ENCODE data around the gene FUT1. TPM values are rescaled to one million over a fixed set of nuclear protein-coding genes. Genes with fewer than 3 reads are reported as not detected.
"Not testable (repeated sequence)": the region's sequence is repeated elsewhere in the genome, so short reads cannot be mapped to it uniquely, and the experiment has no call there.

FUT1 gene
- total RNA-seq, 4 donors from 2014 or later: 1.7 to 3.0 (median 2.0) TPM

GRCh38 chr19:48768994-48769713 lies 16.7 kb upstream of the FUT1 start:
- intact Hi-C loops (cut with DNase I): no loop called here
- peak in 1 of 2 donors; percentile 44 for DNase-seq
- H3K27ac ChIP-seq: no peak overlapping the region
- no peak overlapping the region for H3K4me3 ChIP-seq (replicated peaks in 1 of 3)
- peaks cover 4 to 7% of the 10 kb centered on the region in 2 donors for H3K4me1 ChIP-seq
- H3K9me3 ChIP-seq: no peaks in the 10 kb centered on the region
- H3K27me3 ChIP-seq: no peaks in the 10 kb centered on the region
- no peaks in the 10 kb centered on the region for H3K36me3 ChIP-seq
- WGBS, 2 donors: 69 to 72% methylated on average over 11 of the region's 11 CpGs
- TF ChIP-seq CTCF (IDR thresholded peaks at IDR 0.05): no peak

- H3K36me3 ChIP-seq; H3K4me3 ChIP-seq (replicated peaks in 1 of 3); H3K27ac ChIP-seq; H3K27me3 ChIP-seq; H3K4me1 ChIP-seq; DNase-seq; intact Hi-C loops (cut with DNase I); H3K9me3 ChIP-seq: not testable (repeated sequence)
- WGBS, 2 donors: 47 to 50% methylated on average over 6 of the region's 6 CpGs
Measured at GRCh38 chr19:48768171-48768753, 15.8 kb upstream of the FUT1 start.

GRCh38 chr19:48765816-48766215 lies 13.4 kb upstream of the FUT1 start:
- WGBS, 2 donors: 38 to 42% methylated on average over 5 of the region's 5 CpGs
- intact Hi-C loops (cut with DNase I); H3K9me3 ChIP-seq; DNase-seq; H3K4me3 ChIP-seq (replicated peaks in 1 of 3); H3K36me3 ChIP-seq; H3K27ac ChIP-seq; H3K27me3 ChIP-seq; H3K4me1 ChIP-seq: not testable (repeated sequence)

GRCh38 chr19:48760504-48761205 lies 8.2 kb upstream of the FUT1 start:
- intact Hi-C loops (cut with DNase I): no loop called here
- Histone ChIP-seq H3K27me3 (no peaks in the 10 kb centered on the region), H3K36me3 (no peaks in the 10 kb centered on the region), H3K4me3 (replicated peaks in 1 of 3) (no peak overlapping the region), H3K27ac (peak overlapping the region in 2 of 3 donors; percentile 46 to 53), H3K4me1 (no peaks in the 10 kb centered on the region), H3K9me3 (no peaks in the 10 kb centered on the region)
- DNase-seq: no peak
- 65 to 86% methylated on average over 16 of the region's 16 CpGs for WGBS, 2 donors
- TF ChIP-seq POLR2A (IDR thresholded peaks at IDR 0.05) (no peak), CTCF (IDR thresholded peaks at IDR 0.05) (no peak)

- H3K9me3 ChIP-seq: no peaks in the 10 kb centered on the region
- no peak for DNase-seq
- no peak overlapping the region for H3K4me3 ChIP-seq (replicated peaks in 1 of 3)
- no peak for TF ChIP-seq CTCF (IDR thresholded peaks at IDR 0.05)
- no peak for TF ChIP-seq POLR2A (IDR thresholded peaks at IDR 0.05)
- no peaks in the 10 kb centered on the region for H3K36me3 ChIP-seq
- H3K27ac ChIP-seq: no peak overlapping the region
- WGBS, 2 donors: 91 to 93% methylated on average over 9 to 13 of the region's 14 CpGs
- no peaks in the 10 kb centered on the region for H3K27me3 ChIP-seq
- peaks cover 4 to 7% of the 10 kb centered on the region in 2 donors for H3K4me1 ChIP-seq
- intact Hi-C loops (cut with DNase I): no loop called here
Measured at GRCh38 chr19:48757741-48758144, 5.3 kb upstream of the FUT1 start.
